A549 (cell line): ENCODE data around the gene RCC1. TPM values are rescaled to one million over a fixed set of nuclear protein-coding genes. Genes with fewer than 3 reads are reported as not detected.

Experiments used
- ATAC-seq, 2 experiments: fragments of 200-7000 bp in 1 of 2; fragments of >200 bp in 1 of 2; cut with Nextera tagmentation in 1 of 2; cut with Tn5 transposase in 1 of 2; 3 replicates each; pipeline versions ENCODE4 v1.8.0 to v1.9.1; 2018 to 2020; ENCODE audit warnings: mild to moderate bottlenecking in 1 of 2, moderate library complexity in 1 of 2
- CTCF ChIA-PET: fragments of 300-600 bp; sonication (Branson Sonifier 250); formaldehyde crosslinking; extraction: SDS; loops from one replicate; lab custom pipeline; 2021; ENCODE audit warnings: antibody characterized with exemption, inconsistent platforms; lab: Yijun Ruan, JAX
- POLR2A ChIA-PET: fragments of 350-600 bp; formaldehyde crosslinking; extraction: SDS; loops from one replicate; lab custom pipeline; 2021; ENCODE audit warnings: antibody characterized with exemption, inconsistent platforms; lab: Yijun Ruan, JAX
- DNase-seq, 2 experiments: peaks; one replicate each; pipeline versions ENCODE4 v3.0.0 to v3.0.0-alpha.2; 2011 to 2016; ENCODE audit warnings: low read depth in 1 of 2, low spot score in 1 of 2
- FAIRE-seq: peaks from 2 replicates; lab custom pipeline; 2011; peaks lifted over from hg19 to GRCh38; lab: Jason Lieb, UNC
- H3K27ac ChIP-seq, 2 experiments: fragments of >200 bp; sonication (Bioruptor Twin); formaldehyde crosslinking; 3 replicates each; pipeline ENCODE4 v1.5.1; 2016 to 2017
- H3K4me1 ChIP-seq: fragments of >200 bp; sonication (Bioruptor Twin); formaldehyde crosslinking; 3 replicates; pipeline ENCODE4 v1.6.1; 2016
- H3K4me2 ChIP-seq: fragments of >200 bp; sonication (Bioruptor Twin); formaldehyde crosslinking; 3 replicates; pipeline ENCODE4 v1.6.1; 2016
- H3K4me3 ChIP-seq: fragments of >200 bp; sonication (Bioruptor Twin); formaldehyde crosslinking; 3 replicates; pipeline ENCODE4 v1.5.1; 2016
- H3K9me3 ChIP-seq: fragments of >200 bp; sonication (Bioruptor Twin); formaldehyde crosslinking; 3 replicates; pipeline ENCODE4 v1.6.1; 2016
- BHLHE40 ChIP-seq: IDR thresholded peaks from 2 replicates; pipeline ENCODE4 v1.6.1; 2012; ENCODE audit warnings: low read depth, low read length, inconsistent platforms
- EHMT2 ChIP-seq: fragments of 200-600 bp; sonication (generic); IDR thresholded peaks from 2 replicates; pipeline ENCODE4 v1.6.1; 2016; ENCODE audit warnings: antibody characterized with exemption, low read depth, mild to moderate bottlenecking, moderate library complexity
- EP300 ChIP-seq, 2 experiments: fragments of >200 bp; sonication (Bioruptor Twin); formaldehyde crosslinking; IDR thresholded peaks; 2 replicates in 1 of 2; 3 replicates in 1 of 2; pipeline ENCODE4 v1.6.1; 2016 to 2017
- ESRRA ChIP-seq: fragments of 150-350 bp; IDR thresholded peaks from 2 replicates; pipeline ENCODE4 v1.6.1; 2014; ENCODE audit warnings: mild to moderate bottlenecking, low read length, borderline replicate concordance
- FOSB ChIP-seq: fragments of 250-450 bp; sonication (Bioruptor Pico); IDR thresholded peaks from 2 replicates; pipeline ENCODE4 v1.5.0; 2020; ENCODE audit warnings: mild to moderate bottlenecking, moderate library complexity
- FOSL2 ChIP-seq, 2 experiments: fragments of 450-650 bp in 1 of 2; fragments of >200 bp in 1 of 2; sonication (Bioruptor Twin) in 1 of 2; formaldehyde crosslinking; IDR thresholded peaks; 2 replicates each; pipeline versions ENCODE4 v1.5.0 to v1.6.1; 2016 to 2020; ENCODE audit warnings: mild to moderate bottlenecking in 1 of 2, moderate library complexity in 1 of 2
- FOXS1 ChIP-seq: fragments of 250-450 bp; sonication (Bioruptor Pico); IDR thresholded peaks from 2 replicates; pipeline ENCODE4 v1.5.0; 2020; ENCODE audit warnings: mild to moderate bottlenecking, moderate library complexity
- HEYL ChIP-seq: fragments of 250-450 bp; sonication (Bioruptor Pico); IDR thresholded peaks from 2 replicates; pipeline ENCODE4 v1.8.0; 2021; ENCODE audit warnings: mild to moderate bottlenecking, moderate library complexity
- HOXB13 ChIP-seq: fragments of 250-450 bp; sonication (Bioruptor Pico); IDR thresholded peaks from 2 replicates; pipeline ENCODE4 v1.5.0; 2020; ENCODE audit warnings: low read depth, mild to moderate bottlenecking, moderate library complexity
- JUNB ChIP-seq: fragments of >200 bp; sonication (Bioruptor Twin); formaldehyde crosslinking; IDR thresholded peaks from 2 replicates; pipeline ENCODE4 v1.6.1; 2016
- MAFK ChIP-seq: fragments of 450-650 bp; IDR thresholded peaks from 2 replicates; pipeline ENCODE4 v1.6.1; 2014; ENCODE audit not compliant: partially characterized antibody
- NPAS2 ChIP-seq: fragments of 250-450 bp; sonication (Bioruptor Pico); IDR thresholded peaks from 2 replicates; pipeline ENCODE4 v1.8.0; 2022; ENCODE audit warnings: mild to moderate bottlenecking, moderate library complexity, borderline replicate concordance
- POLR2A ChIP-seq: IDR thresholded peaks from 2 replicates; pipeline ENCODE4 v1.6.1; 2012; ENCODE audit warnings: mild to moderate bottlenecking, low read length
- POLR2AphosphoS2 ChIP-seq: conservative IDR thresholded peaks from 2 replicates; pipeline ENCODE4 v1.6.1; 2012; ENCODE audit warnings: low read length, improper control_type of control experiment, inconsistent platforms
- RAD21 ChIP-seq, 2 experiments: fragments of >200 bp in 1 of 2; sonication (Bioruptor Twin) in 1 of 2; formaldehyde crosslinking in 1 of 2; IDR thresholded peaks in 1 of 2; conservative IDR thresholded peaks in 1 of 2; 2 replicates in 1 of 2; 3 replicates in 1 of 2; pipeline ENCODE4 v1.6.1; 2012 to 2018; ENCODE audit warnings: inconsistent platforms in 1 of 2
- RFX5 ChIP-seq: fragments of 450-650 bp; IDR thresholded peaks from 2 replicates; pipeline ENCODE4 v1.7.1; 2014; ENCODE audit warnings: antibody characterized with exemption, mild to moderate bottlenecking, moderate library complexity
- SMC3 ChIP-seq: fragments of >200 bp; sonication (Bioruptor Twin); formaldehyde crosslinking; IDR thresholded peaks from 3 replicates; pipeline ENCODE4 v1.6.1; 2018; ENCODE audit warnings: inconsistent platforms
- SREBF2 ChIP-seq: fragments of 450-650 bp; IDR thresholded peaks from 2 replicates; pipeline ENCODE4 v1.6.1; 2014; ENCODE audit warnings: mild to moderate bottlenecking, moderate library complexity
- ZC3H11A ChIP-seq: fragments of 450-650 bp; IDR thresholded peaks from 2 replicates; pipeline ENCODE4 v1.6.1; 2014; ENCODE audit warnings: antibody characterized with exemption, mild to moderate bottlenecking
- ZFP36 ChIP-seq: fragments of 450-650 bp; IDR thresholded peaks from 2 replicates; pipeline ENCODE4 v1.6.1; 2014; ENCODE audit warnings: borderline replicate concordance; ENCODE audit not compliant: partially characterized antibody
- ZSCAN20 ChIP-seq: fragments of 250-450 bp; sonication (Bioruptor Pico); IDR thresholded peaks from 2 replicates; pipeline ENCODE4 v1.8.0; 2022; ENCODE audit warnings: mild to moderate bottlenecking, moderate library complexity
- WGBS: methylation state at CpG from one replicate; pipeline ENCODE4 v1.1.6; 2017; ENCODE audit errors: missing lambda C conversion rate; 5-methylcytosine and 5-hydroxymethylcytosine counted together
- polyA plus RNA-seq, 4 experiments: library from polyadenylated mRNA; depleted of rRNA in 3 of 4; stranded (reverse); fragments of >200 nt; fragmentation: RNase III in 1 of 4; extraction: RNeasy Plus Mini Kit Qiagen cat#74134 plus additional on column Dnase treatment in 1 of 4; gene quantifications; 2 replicates in 3 of 4; 3 replicates in 1 of 4; pipeline ENCODE4 v1.2.3, GENCODE V29; 2011 to 2017
- TF ChIP-seq, protein P1 (sequence below): fragments of 200-600 bp; sonication (generic); IDR thresholded peaks from 2 replicates; pipeline ENCODE4 v1.6.1; 2016; ENCODE audit warnings: antibody characterized with exemption, mild to moderate bottlenecking, moderate library complexity
- TF ChIP-seq, protein P2 (sequence below): fragments of 450-650 bp; IDR thresholded peaks from 2 replicates; pipeline ENCODE4 v1.6.1; 2014; ENCODE audit warnings: antibody characterized with exemption
- TF ChIP-seq, protein P3 (sequence below): IDR thresholded peaks from 2 replicates; pipeline ENCODE4 v1.6.1; 2012; ENCODE audit warnings: low read depth, borderline replicate concordance

The RCC1 gene
- polyA plus RNA-seq, 2 of the 4 experiments (the other 2 are of a cell fraction): 42.1 to 70.3 TPM

DNA sequence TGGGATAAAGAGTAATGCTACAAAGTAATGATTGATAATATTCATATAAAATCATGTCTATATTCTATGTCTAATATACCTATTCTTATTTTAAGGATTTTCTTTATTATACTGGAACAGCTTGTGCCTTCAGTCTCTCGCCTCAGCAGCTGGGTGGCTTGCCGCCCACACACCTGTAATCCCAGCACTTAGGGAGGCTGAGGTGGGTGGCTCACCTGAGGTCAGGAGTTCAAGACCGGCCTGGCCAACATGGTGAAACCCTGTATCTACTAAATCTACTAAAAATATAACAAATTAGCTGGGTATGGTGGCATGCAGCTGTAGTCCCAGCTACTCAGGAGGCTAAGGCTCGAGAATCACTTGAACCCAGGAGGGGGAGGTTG is 39.4 kb downstream of the RCC1 start (continued):
- no peak for TF ChIP-seq RFX5
- no peak for TF ChIP-seq JUNB
- TF ChIP-seq EP300 (IDR thresholded peaks at IDR 0.05): no peak
- TF ChIP-seq HEYL: no peak
- TF ChIP-seq FOSB: no peak

DNA sequence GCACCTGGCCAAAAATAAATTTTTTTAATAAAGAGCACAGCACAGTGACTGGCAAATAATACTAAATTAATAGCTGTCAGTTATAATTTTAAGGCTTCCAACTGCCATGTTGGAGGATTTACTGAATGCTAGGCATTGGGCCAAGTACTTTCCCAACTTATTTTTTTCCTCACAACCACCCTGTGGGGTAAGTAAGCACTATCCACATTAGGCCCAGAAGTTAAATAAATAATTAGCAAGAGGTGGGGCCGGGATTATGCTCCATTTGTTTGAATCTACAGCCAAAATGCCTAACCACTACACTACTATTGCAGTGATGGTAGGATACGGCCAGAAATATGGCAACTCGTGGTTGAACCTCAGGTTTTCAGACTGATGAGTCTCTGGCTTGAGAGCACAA is 42.5 kb downstream of the RCC1 start:
- Histone ChIP-seq H3K9me3 (no peaks in the 10 kb centered on the region), H3K27ac (no peak overlapping the region), H3K4me2 (no peak overlapping the region), H3K4me1 (0 out of 3 replicates have a peak, but pooled peaks cover 4% of the 10 kb centered on the region), H3K4me3 (no peak overlapping the region)
- no peak for DNase-seq
- TF ChIP-seq RAD21 (conservative IDR thresholded peaks at IDR 0.05 in 1 of 2, IDR thresholded peaks at IDR 0.05 in 1 of 2) (no peak), HOXB13 (CRISPR knock-in tag) (no peak), POLR2A (no peak), SREBF2 (no peak), BHLHE40 (no peak), POLR2AphosphoS2 (no peak), NPAS2 (CRISPR knock-in tag) (no peak), EHMT2 (no peak), ZSCAN20 (no peak), JUNB (no peak), SMC3 (no peak), ESRRA (no peak), FOXS1 (CRISPR knock-in tag) (no peak), RFX5 (no peak)
- TF ChIP-seq, protein P1, sequence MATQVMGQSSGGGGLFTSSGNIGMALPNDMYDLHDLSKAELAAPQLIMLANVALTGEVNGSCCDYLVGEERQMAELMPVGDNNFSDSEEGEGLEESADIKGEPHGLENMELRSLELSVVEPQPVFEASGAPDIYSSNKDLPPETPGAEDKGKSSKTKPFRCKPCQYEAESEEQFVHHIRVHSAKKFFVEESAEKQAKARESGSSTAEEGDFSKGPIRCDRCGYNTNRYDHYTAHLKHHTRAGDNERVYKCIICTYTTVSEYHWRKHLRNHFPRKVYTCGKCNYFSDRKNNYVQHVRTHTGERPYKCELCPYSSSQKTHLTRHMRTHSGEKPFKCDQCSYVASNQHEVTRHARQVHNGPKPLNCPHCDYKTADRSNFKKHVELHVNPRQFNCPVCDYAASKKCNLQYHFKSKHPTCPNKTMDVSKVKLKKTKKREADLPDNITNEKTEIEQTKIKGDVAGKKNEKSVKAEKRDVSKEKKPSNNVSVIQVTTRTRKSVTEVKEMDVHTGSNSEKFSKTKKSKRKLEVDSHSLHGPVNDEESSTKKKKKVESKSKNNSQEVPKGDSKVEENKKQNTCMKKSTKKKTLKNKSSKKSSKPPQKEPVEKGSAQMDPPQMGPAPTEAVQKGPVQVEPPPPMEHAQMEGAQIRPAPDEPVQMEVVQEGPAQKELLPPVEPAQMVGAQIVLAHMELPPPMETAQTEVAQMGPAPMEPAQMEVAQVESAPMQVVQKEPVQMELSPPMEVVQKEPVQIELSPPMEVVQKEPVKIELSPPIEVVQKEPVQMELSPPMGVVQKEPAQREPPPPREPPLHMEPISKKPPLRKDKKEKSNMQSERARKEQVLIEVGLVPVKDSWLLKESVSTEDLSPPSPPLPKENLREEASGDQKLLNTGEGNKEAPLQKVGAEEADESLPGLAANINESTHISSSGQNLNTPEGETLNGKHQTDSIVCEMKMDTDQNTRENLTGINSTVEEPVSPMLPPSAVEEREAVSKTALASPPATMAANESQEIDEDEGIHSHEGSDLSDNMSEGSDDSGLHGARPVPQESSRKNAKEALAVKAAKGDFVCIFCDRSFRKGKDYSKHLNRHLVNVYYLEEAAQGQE: no peak
- TF ChIP-seq, protein P2, sequence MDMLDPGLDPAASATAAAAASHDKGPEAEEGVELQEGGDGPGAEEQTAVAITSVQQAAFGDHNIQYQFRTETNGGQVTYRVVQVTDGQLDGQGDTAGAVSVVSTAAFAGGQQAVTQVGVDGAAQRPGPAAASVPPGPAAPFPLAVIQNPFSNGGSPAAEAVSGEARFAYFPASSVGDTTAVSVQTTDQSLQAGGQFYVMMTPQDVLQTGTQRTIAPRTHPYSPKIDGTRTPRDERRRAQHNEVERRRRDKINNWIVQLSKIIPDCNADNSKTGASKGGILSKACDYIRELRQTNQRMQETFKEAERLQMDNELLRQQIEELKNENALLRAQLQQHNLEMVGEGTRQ: no peak
- TF ChIP-seq, protein P3, sequence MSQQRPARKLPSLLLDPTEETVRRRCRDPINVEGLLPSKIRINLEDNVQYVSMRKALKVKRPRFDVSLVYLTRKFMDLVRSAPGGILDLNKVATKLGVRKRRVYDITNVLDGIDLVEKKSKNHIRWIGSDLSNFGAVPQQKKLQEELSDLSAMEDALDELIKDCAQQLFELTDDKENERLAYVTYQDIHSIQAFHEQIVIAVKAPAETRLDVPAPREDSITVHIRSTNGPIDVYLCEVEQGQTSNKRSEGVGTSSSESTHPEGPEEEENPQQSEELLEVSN: no peak
- no peak for FAIRE-seq
- POLR2A ChIA-PET: no interaction called here
- no peak for ATAC-seq
- 61% methylated on average over 3 of the region's 3 CpGs for WGBS
- CTCF ChIA-PET: interaction anchor here (0.6 kb wide), 1 partner anchor 7 kb away, joined by 3 read pairs; no protein-coding TSS in a partner anchor

DNA sequence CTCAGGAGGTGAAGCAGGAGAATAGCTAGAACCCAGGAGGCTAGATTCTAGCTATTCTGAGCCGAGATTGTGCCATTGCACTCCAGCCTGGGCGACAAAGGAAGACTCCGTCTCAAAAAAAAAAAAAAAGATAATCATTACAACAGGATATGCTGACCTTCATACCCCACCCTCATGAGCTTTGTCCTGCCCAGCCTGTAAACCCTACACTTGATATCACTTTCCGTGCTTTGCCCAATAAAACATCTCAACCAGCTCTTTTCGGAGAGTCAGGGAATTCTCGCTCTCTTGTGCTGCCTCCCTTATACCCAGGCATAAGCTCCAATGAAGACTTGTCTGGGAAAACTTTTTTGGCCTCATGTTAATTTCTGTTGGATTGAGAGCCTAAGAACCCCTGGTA is 45.5 kb downstream of the RCC1 start:
- POLR2A ChIA-PET: interaction anchor here (1.7 kb wide), 1 partner anchor 30 kb away, joined by 6 read pairs; no protein-coding TSS in a partner anchor
- Histone ChIP-seq H3K4me1 (0 out of 3 replicates have a peak, but pooled peaks cover 6% of the 10 kb centered on the region), H3K9me3 (no peaks in the 10 kb centered on the region), H3K4me3 (no peak overlapping the region), H3K4me2 (no peak overlapping the region), H3K27ac (no peak overlapping the region)
- FAIRE-seq: no peak
- no peak for DNase-seq
- TF ChIP-seq RAD21 (conservative IDR thresholded peaks at IDR 0.05 in 1 of 2, IDR thresholded peaks at IDR 0.05 in 1 of 2) (no peak), EP300 (IDR thresholded peaks at IDR 0.05) (no peak), ZC3H11A (no peak), FOSB (no peak), MAFK (no peak), HEYL (no peak), JUNB (no peak), ZFP36 (no peak), FOSL2 (IDR thresholded peaks at IDR 0.05) (no peak), FOSL2 (CRISPR knock-in tag; IDR thresholded peaks at IDR 0.05) (no peak)
- CTCF ChIA-PET: no interaction called here
- 90% methylated on average over 6 of the region's 6 CpGs for WGBS
- no peak for ATAC-seq
